Transverse colon (tissue), 4 donors: Measurements from ENCODE around the gene ZNF346.

ENCODE experiments used
- CTCF ChIP-seq, 5 experiments: fragments of 200-600 bp in 3 of 5; fragments of 450-650 bp in 2 of 5; sonication (generic) in 3 of 5; IDR thresholded peaks; 1 replicate in 2 of 5; 2 replicates in 3 of 5; pipeline ENCODE4 v1.5.1; 2016 to 2017; ENCODE audit warnings: antibody characterized with exemption in 5 of 5, inconsistent platforms in 3 of 5, mild to moderate bottlenecking in 2 of 5, moderate library complexity in 1 of 5
- EP300 ChIP-seq: sonication (generic); formaldehyde crosslinking; IDR thresholded peaks from one replicate; pipeline ENCODE4 v1.6.1; 2017; ENCODE audit warnings: antibody characterized with exemption, low read depth
- POLR2A ChIP-seq: fragments of 450-650 bp; IDR thresholded peaks from one replicate; pipeline ENCODE4 v1.6.1; 2016; ENCODE audit warnings: antibody characterized with exemption, mild to moderate bottlenecking, moderate library complexity
- POLR2AphosphoS5 ChIP-seq, 3 donors: sonication (generic); formaldehyde crosslinking; IDR thresholded peaks; one replicate each; pipeline ENCODE4 v1.6.1; 2016; ENCODE audit warnings: antibody characterized with exemption in 3 of 3

GRCh38 chr5:177029498-177029897 is 7.0 kb downstream of the ZNF346 start:
- TF ChIP-seq CTCF (IDR thresholded peaks at IDR 0.05) (no peak), EP300 (no peak), POLR2A (no peak), POLR2AphosphoS5 (IDR thresholded peaks at IDR 0.05) (no peak)
